Activated CD4-positive, alpha-beta T cell treated with anti-CD3 and anti-CD28 coated beads, Interleukin-10, Interleukin-2, amounts not matched to agents 100 ng/mL and 50 ng/mL, durations not matched to agents 16 hours and 8 hours (primary cell): ENCODE results near the gene CACNA1I.
"Not testable (repeated sequence)": the region's sequence is repeated elsewhere in the genome, so short reads cannot be mapped to it uniquely, and the experiment has no call there.

Experiments
- DNase-seq: peaks from one replicate; pipeline ENCODE4 v3.0.0-alpha.2; 2020

CACNA1I gene

DNA sequence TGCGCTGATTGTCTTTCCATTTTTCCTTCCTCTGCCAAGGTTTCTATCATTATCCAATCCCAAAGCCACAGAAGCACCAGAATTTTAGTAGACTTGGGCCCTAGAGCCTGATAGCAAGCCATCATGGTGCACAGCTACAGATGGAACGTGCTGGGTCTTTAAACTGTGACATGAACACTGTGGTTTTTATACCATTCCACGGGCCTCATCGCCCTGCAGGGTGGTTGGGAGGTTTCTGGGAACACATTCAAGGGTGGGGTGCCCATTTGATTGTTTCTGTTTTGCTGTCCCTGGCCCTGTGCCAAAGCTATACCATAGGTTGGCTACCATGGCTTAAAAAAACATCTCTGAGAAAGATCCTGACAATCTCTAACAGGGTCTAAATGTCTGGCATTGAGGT, 151.9 kb downstream of the CACNA1I start:
- DNase-seq, result no peak

DNA sequence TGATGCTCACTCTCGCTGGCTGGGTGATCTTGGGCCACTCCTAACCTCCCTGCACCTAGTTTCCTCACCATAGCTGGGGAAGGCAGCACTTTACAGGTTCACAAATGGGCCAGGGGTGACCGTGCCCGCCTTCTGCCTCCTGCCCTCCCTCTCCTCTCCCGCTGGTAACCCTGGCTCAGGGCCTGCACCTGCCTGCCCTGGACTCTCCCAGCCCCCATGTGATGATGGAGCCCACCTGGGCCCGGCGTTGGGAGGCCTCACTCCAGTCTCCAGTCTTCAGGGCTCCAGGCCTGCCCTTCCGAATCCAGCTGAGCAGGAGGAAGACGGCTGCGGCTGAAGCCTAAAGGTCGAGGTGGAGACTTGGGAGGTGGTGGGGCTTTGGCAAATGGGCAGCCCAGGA, 152.9 kb downstream of the CACNA1I start:
- no peak for DNase-seq

DNA sequence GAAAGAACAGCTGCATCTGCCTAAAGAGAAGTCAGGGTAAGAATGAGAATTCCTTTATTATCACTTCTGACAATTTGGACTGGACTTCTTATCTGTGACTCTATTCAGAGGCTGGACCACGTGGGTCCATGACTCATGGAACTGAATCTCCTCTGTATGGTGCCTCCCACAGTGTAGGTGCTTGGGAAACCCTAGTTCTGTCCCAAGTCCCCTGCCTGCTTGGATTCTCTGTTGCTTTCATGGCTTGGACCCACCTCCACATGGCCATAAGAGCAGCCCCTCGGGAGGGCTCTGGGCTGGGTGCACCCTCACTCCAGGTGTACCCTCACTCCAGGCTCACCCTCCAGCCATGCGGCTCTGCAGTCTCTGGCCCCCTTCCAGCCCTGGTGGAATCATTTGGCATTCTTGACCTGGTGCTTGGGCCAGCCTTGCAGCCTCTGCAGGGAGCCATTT, 153.4 kb downstream of the CACNA1I start:
- no peak for DNase-seq

DNA sequence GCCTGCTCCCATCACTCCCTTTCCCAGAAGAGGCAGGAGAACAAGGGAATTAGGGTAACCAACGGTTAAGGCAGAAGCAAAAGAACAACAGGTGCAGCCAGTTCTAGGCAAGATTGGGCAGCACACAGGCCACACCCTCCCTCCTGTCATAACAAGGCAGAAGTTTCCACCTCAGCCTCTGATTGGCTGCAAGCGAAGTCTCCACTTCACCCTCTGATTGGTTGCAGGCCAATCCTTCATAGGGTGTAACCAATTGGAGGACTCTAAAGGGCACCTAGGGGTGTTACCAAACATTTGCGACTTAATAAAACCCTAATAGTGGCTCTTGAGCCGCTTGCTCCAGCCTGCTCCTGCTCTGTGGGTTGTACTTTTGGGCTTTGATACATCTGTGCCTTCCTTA, 153.8 kb downstream of the CACNA1I start:
- no peak for DNase-seq

DNA sequence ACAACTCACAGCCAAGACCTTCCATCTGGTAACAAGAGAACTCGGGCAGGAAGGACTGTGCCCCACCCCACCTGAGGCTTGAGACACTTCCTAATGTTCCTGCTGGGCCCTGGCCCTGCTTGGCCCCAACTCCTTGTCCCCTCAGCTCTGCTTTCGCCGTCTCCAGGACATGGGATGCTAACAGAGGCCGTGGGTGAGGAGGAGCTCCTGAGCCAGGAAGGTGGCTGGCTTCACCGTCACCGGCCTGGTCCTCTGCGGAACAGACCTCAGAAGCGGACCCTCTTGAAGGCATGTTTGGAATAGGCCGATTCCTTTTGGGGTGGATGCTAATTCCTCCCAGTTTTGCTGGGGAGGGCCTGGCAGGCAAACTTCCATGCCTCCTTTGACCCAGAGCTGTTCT, 154.3 kb downstream of the CACNA1I start:
- DNase-seq, result no peak

DNA sequence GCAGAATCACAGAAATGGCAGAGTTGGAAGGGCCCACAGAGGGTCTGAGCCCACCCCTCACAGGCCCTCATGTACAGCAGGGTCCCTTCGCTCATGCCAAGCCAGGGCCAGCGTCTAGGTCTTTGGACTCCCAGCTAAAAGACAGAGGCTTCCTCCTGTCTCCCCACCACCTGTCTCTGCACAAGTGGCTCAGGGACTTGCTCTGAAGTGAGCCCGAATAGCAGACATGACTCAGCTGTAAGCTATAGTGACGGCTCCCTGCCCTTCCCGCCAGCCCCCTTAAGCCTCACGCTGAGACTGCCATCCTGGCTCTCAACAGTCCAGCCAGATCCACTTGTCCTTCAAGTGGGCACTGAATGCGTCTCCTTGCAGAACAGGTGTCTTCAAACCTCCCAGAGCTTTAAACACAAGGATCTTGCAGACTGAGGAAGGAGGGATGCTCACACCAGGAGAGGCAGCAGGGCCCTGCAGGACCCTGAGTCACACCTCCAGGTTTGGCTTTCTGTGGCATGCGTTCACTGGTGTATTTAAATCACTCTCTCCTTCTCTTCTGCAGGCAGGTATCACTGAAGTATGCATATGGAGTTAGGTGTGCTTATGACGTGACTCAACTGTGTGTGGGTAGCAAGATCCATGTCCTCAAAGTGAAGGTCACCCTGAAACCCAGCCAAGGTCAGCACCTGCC, 154.9 kb downstream of the CACNA1I start:
- no peak for DNase-seq

DNA sequence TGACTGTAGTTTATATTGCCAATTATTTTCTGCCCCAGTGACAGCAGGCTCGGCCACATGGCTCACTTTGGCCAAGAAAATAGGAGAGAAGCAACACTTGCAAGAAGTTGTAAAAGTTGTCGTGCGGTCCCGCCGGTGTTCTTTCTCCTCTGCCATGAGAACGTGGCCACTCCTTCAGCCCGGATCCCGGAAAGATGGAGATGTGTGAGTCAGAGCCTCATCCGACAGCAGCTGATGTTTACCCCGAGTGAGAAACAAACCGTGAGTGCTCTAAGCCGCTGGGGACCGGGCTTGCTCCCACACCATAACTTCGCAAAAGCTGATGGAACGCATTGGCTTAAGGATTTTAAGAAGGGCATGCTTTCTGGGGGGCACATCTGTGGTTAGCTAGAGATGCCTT, 157.0 kb downstream of the CACNA1I start:
- DNase-seq, result no peak

DNA sequence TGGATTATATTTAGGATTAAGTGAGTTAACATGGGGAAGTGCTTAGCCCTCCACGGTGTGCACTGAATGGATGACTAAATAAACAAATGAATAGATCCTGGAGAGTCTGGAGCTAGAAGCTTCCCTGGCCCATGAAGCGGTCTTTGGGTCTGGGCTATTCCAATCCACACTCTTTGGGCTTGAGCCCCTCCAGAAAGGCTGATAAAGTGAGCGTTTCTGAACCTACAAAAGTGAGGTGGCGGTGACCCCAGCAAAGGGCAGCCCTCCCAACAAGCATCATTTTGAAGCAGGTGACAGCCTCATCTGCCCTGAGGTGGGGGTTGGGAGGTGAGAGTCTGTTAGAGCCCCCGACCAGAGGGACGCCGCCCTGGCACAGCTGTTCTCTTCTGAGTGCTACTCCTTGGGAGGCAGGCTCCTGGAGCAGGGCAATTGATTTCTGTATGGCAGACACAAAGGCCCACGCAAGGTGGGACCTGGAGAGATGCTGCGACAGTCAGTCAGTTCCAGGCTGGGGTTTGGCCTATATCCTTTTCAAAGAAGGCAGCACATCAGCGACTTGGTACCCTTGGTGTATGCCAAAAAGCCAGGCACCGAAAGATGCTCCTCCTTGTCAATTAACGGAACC, 157.8 kb downstream of the CACNA1I start:
- no peak for DNase-seq

DNA sequence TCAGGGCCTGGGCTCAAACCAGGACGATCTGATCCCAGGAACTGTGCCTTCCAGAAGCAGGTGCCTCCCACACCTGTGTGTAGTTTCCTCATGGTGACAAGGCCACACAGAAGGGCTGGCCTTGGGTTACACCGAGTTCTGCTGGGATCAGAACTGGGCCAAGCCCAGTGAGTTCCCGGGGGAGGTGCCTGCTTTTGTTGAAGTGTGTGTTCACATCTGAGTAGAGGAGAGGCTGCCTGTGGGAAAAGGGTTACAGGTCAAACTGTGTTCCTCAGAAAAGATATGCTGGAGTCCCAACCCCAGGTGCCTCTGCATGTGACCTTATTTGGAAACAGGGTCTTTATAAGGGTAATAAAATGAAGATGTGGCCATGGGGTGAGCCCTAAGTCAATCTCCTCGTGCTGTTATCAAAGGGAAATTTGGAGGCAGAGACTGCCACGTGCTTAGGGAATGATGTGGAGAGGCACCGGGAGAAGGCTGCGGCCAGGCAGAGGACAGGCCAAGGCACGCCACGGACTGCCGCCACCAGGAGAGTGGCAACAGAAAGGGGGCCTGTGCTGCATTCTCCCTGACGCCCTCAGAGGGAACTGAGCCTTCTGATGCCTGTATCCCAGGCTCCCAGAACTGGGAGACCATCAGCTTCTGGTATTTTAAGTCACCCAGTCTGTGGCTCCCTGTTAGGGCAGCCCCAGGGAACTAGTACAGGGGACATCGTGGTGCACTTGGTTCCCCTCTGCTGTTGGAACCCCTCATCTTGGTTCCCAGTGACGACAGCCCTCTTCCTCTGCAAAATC, 158.8 kb downstream of the CACNA1I start:
- DNase-seq, result no peak

DNA sequence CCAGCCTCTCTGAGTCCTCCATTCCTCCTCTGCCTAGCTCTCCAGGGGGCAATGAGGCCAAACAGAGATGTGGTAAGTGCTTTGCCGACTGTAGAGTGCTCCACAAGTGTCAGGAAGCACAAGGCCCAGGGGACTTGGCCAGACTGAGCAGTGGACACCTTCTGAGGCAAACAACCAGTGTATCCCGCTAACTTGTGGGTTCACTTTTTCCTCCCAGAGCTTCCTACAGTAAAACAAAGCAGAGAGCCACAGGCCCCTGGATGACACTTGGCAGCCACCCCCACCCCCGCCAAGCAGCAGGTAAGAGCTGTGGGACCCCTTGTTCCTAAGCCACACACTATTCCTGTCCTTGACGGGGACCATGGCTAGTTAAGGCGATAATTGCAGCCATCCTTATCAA, 160.9 kb downstream of the CACNA1I start:
- no peak for DNase-seq

DNA sequence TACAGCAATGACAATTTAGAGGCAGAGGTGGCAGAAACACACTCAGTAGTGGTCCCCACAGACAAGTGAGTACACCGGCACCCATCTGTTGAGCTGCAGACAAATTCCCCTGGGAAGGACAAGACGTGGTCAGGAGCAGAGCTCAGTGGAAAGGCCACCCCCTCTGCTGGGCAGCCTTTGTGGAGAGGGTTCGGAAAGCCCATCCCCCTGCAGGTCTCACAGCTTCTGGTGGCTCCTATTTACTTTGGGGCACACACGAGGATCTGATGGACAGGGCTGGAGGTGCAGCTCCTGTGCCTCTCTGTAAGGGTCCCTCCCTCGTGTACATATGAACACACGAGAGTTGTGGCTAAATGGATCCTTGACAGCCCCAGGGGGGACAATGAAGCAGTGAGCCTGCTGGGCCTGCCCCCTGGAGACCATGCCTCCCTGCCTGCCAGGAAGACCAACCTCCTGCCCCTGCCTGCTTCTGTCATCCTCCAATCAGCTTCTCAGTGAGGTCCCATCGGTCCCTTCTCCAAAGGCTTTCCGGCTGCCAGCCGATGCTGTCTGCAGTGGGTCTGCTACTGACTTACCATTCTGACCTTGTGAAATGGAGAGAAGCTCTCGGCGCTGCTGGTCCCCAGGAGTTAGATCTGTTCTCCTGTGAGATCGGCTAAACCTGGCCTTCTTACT, 161.5 kb downstream of the CACNA1I start:
- no peak for DNase-seq

DNA sequence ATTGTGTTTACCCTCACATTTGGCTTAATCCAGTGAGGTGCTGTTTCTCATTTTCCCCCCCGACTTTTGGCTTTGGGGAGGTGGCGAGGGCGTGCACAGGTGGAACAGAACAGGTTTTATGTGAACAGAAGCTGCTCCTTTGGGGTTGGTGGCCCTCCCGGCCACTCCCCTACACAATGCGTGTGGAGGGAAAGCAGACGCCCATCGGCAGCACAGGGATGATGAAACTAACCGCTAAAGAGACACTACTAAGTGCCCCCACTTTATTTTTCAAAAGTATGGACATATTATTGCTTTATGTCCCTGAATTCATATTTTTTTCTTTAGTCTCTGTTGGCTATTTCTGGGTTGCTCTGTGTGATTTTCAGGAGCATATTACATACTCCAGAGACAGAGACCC, 162.1 kb downstream of the CACNA1I start:
- DNase-seq, result no peak

DNA sequence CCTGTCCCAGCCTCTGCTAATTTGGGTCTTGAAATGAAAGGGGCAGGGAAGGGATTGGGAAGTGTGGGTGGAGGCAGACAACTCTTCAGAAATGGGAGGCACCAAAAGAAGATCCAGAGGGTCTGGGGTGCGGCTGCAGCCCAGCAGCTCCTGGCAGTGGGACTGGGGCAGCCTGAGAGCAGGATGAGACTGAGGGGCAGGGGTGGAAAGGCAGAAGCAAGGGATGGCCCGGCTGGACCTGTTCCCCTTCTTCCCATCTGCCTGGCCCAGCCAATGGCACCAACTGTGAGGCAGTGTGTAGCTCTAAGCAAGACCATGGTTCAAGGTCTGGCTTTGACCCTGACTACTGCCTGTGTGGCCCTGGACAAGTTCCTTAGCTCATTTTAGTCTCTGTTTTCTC, 162.6 kb downstream of the CACNA1I start:
- no peak for DNase-seq

DNA sequence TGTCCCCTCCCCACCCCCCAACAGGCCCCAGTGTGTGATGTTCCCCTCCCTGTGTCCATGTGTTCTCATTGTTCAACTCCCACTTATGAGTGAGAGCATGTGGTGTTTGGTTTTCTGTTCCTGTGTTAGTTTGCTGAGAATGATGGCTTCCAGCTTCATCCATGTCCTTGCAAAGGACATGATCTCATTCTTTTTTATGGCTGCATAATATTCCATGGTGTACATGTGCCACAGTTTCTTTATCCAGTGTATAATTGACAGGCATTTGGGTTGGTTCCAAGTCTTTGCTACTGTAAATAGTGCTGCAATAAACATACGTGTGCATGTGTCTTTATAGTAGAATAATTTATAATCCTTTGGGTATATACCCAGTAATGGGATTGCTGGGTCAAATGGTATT, 163.5 kb downstream of the CACNA1I start:
- DNase-seq, result not testable (repeated sequence)

DNA sequence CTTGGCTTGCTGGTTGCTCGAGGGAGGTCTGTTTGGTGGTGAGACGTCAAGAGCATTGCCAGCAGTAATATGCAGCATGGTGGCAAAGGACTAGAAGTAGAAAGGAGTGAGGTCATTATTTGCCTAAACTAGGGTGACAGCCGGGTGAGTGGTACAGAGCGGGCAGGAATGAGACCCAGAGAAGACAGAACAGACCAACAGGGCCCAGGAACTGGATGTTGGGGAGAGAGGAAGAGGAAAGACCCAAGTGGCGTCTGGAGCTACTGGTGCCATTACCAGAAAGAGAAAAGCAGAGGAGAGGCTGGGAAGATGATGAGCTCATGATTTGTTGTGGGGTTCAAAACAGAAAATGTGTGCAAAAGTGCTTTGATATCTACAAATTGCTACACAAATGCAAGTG, 164.3 kb downstream of the CACNA1I start:
- no peak for DNase-seq

DNA sequence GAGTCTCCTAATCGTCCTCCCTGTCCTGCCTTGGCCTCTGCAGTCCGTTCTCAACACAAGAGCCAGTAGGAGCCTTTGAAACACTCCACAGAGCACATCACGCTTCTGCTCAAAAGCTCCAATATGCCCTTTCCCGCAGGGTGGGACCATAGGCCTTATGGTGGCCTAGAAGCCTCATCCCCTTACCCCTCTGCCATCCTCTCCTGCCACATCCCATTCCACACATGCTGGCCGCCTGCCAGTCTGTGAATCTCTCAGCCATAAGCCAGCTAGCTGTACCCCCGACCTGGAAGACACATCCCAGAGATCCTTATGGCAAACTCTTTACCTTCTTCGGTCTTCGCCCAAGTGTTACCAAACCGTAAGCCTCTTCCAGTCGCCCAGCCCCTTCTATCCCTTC, 165.2 kb downstream of the CACNA1I start:
- no peak for DNase-seq

DNA sequence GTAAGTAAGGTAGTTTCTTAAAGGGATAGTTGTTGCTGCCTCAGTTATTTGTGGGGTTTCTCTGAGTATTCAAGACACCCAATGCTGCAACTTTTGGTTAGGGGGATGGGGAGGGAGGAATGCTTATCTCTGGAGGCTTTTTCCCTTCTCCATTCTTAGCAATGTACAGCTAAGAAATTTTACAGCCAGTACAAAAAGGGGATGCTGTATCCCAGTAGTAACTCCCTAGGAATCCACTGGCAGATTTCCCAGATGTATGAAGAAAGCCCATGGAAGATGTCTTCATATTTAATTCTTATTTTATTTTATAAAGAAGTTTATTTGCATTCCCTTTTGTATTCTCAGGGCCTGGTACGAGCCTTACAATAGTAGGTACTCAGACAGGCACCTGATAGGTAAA, 168.2 kb downstream of the CACNA1I start:
- no peak for DNase-seq
